ENCODE results near the gene SNED1. TPM values are rescaled to one million over a fixed set of nuclear protein-coding genes. Genes with fewer than 3 reads are reported as not detected.
A peak's percentile ranks its signal among the peaks of the same experiment; 100 is the strongest.

The SNED1 gene
- total RNA-seq, 1 donor from 2014 or later: 34.9 TPM

DNA sequence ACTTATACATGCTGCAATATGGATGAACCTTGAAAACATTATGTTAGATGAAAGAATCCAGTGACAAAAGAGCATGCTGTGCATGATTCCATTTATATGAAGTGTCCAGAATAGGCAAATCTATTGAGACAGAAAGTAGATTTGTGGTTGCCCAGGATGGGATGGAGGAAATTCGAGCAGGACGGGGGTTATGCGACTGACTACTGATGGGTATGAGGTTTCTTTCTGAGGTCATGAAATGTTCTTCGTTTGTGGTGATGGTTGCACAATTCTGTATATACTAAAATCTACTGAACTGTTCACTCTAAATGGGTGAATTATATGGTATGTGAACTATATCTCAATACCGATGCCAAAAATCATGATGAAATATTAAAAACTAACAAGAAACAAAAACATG lies 122.6 kb downstream of the SNED1 start:
- DNase-seq (ENCODE audit: low spot score) (no peak), ATAC-seq (no peak)

DNA sequence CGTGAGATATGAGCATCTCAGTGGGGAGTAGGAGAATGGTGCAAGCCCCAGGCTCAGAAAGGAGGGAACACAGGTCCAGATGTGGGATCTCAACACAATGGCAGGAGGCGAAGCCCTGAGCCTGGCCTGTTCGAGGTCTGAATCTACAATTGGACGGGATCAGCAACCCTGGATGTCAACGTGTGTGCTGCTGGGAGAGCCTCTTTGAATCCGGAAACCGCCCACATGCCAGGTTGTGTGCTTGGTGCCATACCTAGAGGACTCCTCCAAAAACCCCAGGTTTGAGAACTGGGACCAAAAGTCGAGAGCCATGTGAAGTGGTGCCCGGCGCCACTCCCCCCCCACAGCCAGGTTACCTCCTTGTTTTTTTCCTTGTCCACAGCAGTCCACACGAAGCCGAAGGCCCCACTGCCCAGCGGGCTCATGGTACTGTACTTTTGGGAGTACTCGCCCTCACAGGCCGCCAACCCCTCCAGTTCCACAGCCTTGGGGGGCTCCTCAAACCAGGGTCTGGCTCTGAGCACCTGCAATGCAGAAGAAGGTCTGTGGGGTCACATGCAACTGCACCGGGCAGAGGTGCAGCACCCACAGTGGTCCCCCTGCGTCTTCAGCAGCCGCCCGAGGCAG lies 124.1 kb downstream of the SNED1 start:
- no peak for DNase-seq (ENCODE audit: low spot score)
- no peak for ATAC-seq

DNA sequence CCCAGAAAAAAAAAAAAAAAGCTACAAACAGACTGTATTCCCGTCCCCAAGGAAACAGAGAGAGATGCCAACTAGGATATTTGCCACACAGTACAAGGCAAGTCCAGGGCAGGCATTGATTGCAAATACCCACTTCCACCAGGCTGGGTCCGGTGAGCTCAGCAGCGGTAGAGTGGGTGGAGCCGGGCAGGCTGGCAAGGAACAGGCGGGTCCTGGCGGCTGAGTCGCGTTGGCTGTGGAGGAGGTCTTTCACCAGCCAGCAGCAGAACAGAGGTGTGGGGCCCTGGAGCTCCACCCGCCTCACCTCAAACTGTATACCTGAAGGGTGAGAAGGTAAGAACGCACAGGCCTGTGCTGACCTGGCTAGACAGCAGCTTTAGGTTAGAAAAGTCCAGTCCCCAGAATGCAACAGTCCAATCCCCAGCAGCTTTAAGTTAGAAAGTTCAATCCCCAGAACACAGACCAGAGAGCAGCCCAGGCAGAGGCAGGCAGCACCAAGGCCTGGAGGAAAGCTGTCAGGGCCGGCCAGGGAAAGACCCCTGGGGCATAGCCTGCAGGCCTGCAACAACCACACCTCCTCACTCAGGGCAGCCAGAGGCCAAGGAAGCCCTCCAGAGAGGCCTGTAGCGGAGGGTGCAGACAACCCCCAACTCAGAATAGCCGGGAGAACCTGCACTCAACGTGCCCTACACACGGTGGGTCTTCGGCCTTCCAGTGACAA lies 125.6 kb downstream of the SNED1 start:
- ATAC-seq: peak; percentile 95
- DNase-seq (ENCODE audit: low spot score): peak; percentile 92

DNA sequence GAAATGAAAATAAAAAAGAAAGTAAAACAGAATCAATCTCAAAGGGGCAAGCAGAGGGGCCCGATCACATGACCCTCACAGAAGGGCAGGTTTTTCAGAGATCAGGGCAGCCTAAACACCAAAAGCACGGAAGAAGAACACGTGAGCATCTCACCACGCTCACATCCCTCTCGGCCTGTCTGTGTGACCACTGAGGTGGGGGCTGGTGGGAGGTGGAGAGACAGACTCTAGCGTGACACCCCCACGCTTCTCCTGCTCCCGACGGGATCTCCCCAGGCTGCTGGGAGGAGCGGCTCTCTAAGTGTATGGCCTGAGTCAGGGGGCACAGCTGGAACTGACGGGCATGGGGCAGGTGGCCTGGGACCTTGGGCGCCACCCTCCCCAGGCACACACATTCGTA lies 127.2 kb downstream of the SNED1 start:
- no peak for ATAC-seq
- DNase-seq (ENCODE audit: low spot score): no peak

GRCh38 chr2:241126201-241126611 lies 127.8 kb downstream of the SNED1 start:
- peak; percentile 79 for DNase-seq (ENCODE audit: low spot score)

DNA sequence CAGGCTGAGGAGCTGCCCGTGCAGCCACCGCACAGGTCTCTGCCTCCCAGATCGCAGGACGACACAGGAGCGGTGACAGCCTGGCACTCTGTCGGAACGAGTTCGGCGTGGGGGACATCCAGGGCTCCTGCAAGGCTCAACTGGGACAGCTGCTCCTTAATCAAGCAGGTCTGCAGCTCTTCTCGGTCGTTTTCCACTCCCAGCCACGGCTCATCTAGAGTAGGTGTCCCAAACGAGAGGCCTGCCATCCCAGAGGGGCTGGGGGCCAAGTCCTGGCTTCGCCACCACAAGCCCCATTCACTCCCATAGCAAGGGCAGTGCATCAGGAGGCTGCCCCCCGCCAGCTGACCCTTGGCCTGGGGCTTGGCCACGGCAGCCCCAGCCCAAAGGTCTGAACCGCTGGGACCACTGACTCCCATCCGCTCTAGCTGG lies 128.4 kb downstream of the SNED1 start:
- ATAC-seq: no peak
- no peak for DNase-seq (ENCODE audit: low spot score)

More at GRCh38 chr2:241126201-241126611, 127.8 kb downstream of the SNED1 start:
- peak; percentile 53 for ATAC-seq

GRCh38 chr2:241128266-241128665 lies 129.8 kb downstream of the SNED1 start:
- ATAC-seq (no peak), DNase-seq (ENCODE audit: low spot score) (no peak)

DNA sequence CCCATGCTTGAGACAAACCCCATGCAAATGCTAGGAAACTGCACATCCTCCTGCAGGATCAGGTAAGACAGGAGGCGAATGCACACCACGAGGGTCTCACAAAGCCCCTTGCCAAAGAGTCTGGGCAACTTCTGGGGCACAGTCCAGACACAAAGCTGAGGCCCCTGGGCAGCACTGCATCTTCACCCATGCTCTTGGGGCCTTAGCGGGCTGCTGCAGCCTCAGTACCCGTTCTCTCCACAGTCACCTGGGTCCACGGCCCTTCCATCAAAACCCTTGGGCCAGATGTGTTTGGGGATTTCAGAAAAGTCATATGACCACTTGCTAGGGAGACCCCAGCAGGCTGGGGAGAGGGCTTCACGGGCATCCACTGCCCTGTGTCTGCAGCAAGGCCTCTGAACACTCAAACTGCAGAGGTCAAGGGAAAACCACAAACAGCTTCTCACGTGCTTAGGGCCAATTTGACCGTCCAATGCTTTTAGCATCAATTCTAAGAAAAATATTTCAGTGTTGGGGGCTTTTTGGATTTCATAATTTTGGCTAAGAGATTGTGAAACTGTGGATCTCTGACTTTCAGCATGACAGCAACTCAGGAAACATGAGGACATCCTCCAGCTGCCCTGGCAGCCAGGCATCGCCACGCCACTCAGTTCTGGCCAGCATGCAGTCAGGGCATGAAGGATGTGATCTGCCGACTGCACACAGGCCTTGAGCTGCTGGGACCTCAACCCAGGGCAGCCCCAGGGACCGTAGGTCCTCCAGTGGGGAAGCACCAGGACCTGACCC lies 130.9 kb downstream of the SNED1 start:
- ATAC-seq: no peak

GRCh38 chr2:241130316-241130715 lies 131.9 kb downstream of the SNED1 start:
- DNase-seq (ENCODE audit: low spot score): no peak

More for the DNA sequence above, 130.9 kb downstream of the SNED1 start:
- DNase-seq (ENCODE audit: low spot score): no peak

GRCh38 chr2:241131531-241131930 lies 133.1 kb downstream of the SNED1 start:
- ATAC-seq (no peak), DNase-seq (ENCODE audit: low spot score) (no peak)

More at GRCh38 chr2:241130316-241130715, 131.9 kb downstream of the SNED1 start:
- ATAC-seq: no peak

GRCh38 chr2:241132538-241133435 lies 134.4 kb downstream of the SNED1 start:
- no peak for ATAC-seq
- DNase-seq (ENCODE audit: low spot score): no peak

GRCh38 chr2:241133436-241133820 lies 135.0 kb downstream of the SNED1 start:
- DNase-seq (ENCODE audit: low spot score) (no peak), ATAC-seq (no peak)

DNA sequence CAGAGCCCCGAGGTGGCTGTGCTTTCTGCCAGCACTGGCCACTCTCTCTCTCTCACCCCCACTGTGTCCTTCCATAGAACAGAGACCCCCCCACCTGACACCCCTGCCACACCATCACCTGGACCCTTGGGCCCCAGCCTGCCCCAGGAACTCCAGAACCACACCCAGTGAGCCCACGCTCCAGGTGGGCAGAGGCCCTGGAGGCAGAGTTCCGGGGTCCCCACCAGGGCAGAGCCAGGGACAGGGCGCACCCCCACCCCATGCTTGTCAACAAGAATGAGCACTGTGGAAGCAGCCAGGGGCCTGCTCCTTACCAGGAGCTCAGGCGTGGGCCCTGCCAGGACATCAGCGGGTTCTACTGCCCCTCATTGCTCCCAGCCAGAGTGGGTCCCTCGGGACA lies 136.3 kb downstream of the SNED1 start:
- ATAC-seq (no peak), DNase-seq (ENCODE audit: low spot score) (no peak)

DNA sequence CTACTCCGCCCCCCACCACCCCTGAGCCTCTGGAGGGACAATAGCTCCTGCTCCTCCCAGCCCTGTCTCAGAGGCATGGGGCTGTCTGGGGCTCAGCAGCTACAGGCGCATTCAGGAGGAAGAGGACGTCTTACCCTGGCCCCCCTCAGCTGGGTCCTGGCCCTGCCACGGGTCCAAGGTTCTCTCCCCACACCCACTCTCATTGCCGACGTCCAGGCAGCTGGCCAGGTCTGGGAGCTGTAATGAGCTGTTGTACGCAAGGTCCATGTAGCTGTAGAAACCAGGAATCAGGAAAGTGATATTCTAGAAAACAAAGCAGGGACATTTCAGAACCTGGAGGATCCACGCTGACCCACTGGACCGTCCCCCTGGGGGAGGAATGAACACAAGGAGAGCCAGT lies 137.3 kb downstream of the SNED1 start:
- DNase-seq (ENCODE audit: low spot score) (peak; percentile 72), ATAC-seq (peak; percentile 93)

- ATAC-seq (peak; percentile 67), DNase-seq (ENCODE audit: low spot score) (no peak)
Measured at GRCh38 chr2:241136191-241136590, 137.8 kb downstream of the SNED1 start.

GRCh38 chr2:241136661-241137260 lies 138.3 kb downstream of the SNED1 start:
- DNase-seq (ENCODE audit: low spot score) (no peak), ATAC-seq (no peak)

DNA sequence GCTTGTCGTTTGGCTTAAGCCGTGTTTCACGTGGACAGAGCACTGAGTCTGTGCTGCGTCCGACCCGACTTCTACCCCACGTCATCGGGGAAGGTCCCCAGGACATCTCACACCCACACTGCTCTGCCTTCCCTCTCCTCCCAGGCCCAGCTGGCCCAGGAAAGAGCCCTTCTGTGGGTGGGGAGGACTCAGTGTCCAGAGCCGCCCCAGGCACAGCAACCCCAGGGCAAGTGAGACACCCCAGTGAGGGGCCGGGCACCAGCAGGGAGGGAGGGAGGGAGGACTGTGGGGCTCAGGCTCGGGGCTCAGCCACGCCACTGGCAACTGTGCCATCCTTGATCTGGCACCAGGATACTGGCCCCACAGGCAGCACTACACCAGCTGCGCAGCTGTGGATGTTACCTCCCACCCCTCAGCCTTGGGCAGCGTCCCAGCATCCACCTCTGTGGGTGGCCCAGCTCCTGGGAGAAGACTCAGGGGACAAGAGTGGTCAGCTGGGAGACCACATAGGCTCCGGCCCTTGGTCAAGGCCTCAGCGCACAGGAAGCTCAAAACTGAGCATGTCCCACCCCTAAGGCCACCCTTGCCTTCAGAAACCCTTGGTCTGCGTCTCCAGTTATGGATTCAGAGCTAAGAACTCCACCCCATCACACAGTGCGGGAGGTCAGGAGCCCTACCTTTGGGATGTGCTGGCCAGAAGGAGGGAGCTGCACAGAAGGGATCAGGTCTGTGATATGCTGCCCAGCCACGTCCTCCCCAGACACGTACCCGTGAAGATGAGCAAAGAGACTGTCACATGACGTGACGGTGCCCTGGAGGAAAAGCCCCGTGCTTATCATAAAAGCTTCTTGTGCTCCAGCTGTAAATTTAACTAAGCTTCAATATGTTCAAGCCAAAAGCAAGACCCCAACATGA lies 139.1 kb downstream of the SNED1 start:
- DNase-seq (ENCODE audit: low spot score): no peak
- no peak for ATAC-seq

GRCh38 chr2:241138471-241138870 lies 140.1 kb downstream of the SNED1 start:
- ATAC-seq (no peak), DNase-seq (ENCODE audit: low spot score) (no peak)
